ENCODE measurements around the gene AFF3.

AFF3 gene

GRCh38 chr2:99550368-99550767, 592.0 kb downstream of the AFF3 start:
- Histone ChIP-seq H3K36me3 (ENCODE audit: low read depth) (no peaks in the 10 kb centered on the region), H3K27ac (ENCODE audit: poor library complexity, severe bottlenecking) (no peak overlapping the region), H3K4me3 (ENCODE audit: severe bottlenecking) (no peak overlapping the region), H3K9me3 (ENCODE audit: severe bottlenecking) (no peaks in the 10 kb centered on the region), H3K4me1 (ENCODE audit: insufficient read depth, poor library complexity, severe bottlenecking) (no peaks in the 10 kb centered on the region), H3K27me3 (ENCODE audit: insufficient read depth, poor library complexity, severe bottlenecking) (no peaks in the 10 kb centered on the region)
- ATAC-seq (ENCODE audit: low read depth) (no peak), DNase-seq (ENCODE audit: low spot score) (no peak)
- no peak for TF ChIP-seq CTCF (IDR thresholded peaks at IDR 0.05; ENCODE audit: poor library complexity, severe bottlenecking)

- Histone ChIP-seq H3K9me3 (ENCODE audit: severe bottlenecking) (no peaks in the 10 kb centered on the region), H3K4me1 (ENCODE audit: insufficient read depth, poor library complexity, severe bottlenecking) (no peaks in the 10 kb centered on the region), H3K4me3 (ENCODE audit: severe bottlenecking) (no peak overlapping the region), H3K27me3 (ENCODE audit: insufficient read depth, poor library complexity, severe bottlenecking) (no peaks in the 10 kb centered on the region), H3K27ac (ENCODE audit: poor library complexity, severe bottlenecking) (no peak overlapping the region), H3K36me3 (ENCODE audit: low read depth) (no peaks in the 10 kb centered on the region)
- no peak for DNase-seq (ENCODE audit: low spot score)
- ATAC-seq (ENCODE audit: low read depth) = no peak
- no peak for TF ChIP-seq CTCF (IDR thresholded peaks at IDR 0.05; ENCODE audit: poor library complexity, severe bottlenecking)
Observed at GRCh38 chr2:99545604-99546003, 596.8 kb downstream of the AFF3 start.

- H3K27me3 ChIP-seq (ENCODE audit: insufficient read depth, poor library complexity, severe bottlenecking) = no peaks in the 10 kb centered on the region
- no peaks in the 10 kb centered on the region for H3K4me1 ChIP-seq (ENCODE audit: insufficient read depth, poor library complexity, severe bottlenecking)
- H3K27ac ChIP-seq (ENCODE audit: poor library complexity, severe bottlenecking) = no peak overlapping the region
- DNase-seq (ENCODE audit: low spot score) (no peak), ATAC-seq (ENCODE audit: low read depth) (no peak)
- TF ChIP-seq CTCF (IDR thresholded peaks at IDR 0.05; ENCODE audit: poor library complexity, severe bottlenecking) = no peak
- no peaks in the 10 kb centered on the region for H3K9me3 ChIP-seq (ENCODE audit: severe bottlenecking)
- H3K36me3 ChIP-seq (ENCODE audit: low read depth) = no peaks in the 10 kb centered on the region
- no peak overlapping the region for H3K4me3 ChIP-seq (ENCODE audit: severe bottlenecking)
Observed at GRCh38 chr2:99545066-99545465, 597.3 kb downstream of the AFF3 start.

- ATAC-seq (ENCODE audit: low read depth) (no peak), DNase-seq (ENCODE audit: low spot score) (no peak)
- no peak overlapping the region for H3K4me3 ChIP-seq (ENCODE audit: severe bottlenecking)
- no peaks in the 10 kb centered on the region for H3K27me3 ChIP-seq (ENCODE audit: insufficient read depth, poor library complexity, severe bottlenecking)
- no peak overlapping the region for H3K27ac ChIP-seq (ENCODE audit: poor library complexity, severe bottlenecking)
- H3K36me3 ChIP-seq (ENCODE audit: low read depth) = no peaks in the 10 kb centered on the region
- H3K9me3 ChIP-seq (ENCODE audit: severe bottlenecking) = no peaks in the 10 kb centered on the region
- no peak for TF ChIP-seq CTCF (IDR thresholded peaks at IDR 0.05; ENCODE audit: poor library complexity, severe bottlenecking)
- H3K4me1 ChIP-seq (ENCODE audit: insufficient read depth, poor library complexity, severe bottlenecking) = no peaks in the 10 kb centered on the region
Observed at GRCh38 chr2:99544608-99545007, 597.8 kb downstream of the AFF3 start.

- Histone ChIP-seq H3K4me1 (ENCODE audit: insufficient read depth, poor library complexity, severe bottlenecking) (no peaks in the 10 kb centered on the region), H3K4me3 (ENCODE audit: severe bottlenecking) (no peak overlapping the region), H3K27ac (ENCODE audit: poor library complexity, severe bottlenecking) (no peak overlapping the region), H3K9me3 (ENCODE audit: severe bottlenecking) (no peaks in the 10 kb centered on the region), H3K27me3 (ENCODE audit: insufficient read depth, poor library complexity, severe bottlenecking) (no peaks in the 10 kb centered on the region), H3K36me3 (ENCODE audit: low read depth) (no peaks in the 10 kb centered on the region)
- DNase-seq (ENCODE audit: low spot score) (no peak), ATAC-seq (ENCODE audit: low read depth) (no peak)
- no peak for TF ChIP-seq CTCF (IDR thresholded peaks at IDR 0.05; ENCODE audit: poor library complexity, severe bottlenecking)
Observed at GRCh38 chr2:99543247-99543646, 599.1 kb downstream of the AFF3 start.

All from RWPE2 (cell line).